Stimulated activated naive CD8-positive, alpha-beta T cell treated with anti-CD3 and anti-CD28 coated beads, Interleukin-15, Interleukin-2, amounts not matched to agents 100 U/mL and 50 U/mL, for 24 hours (primary cell): ENCODE data around the gene LRRC46.
A peak's percentile ranks its signal among the peaks of the same experiment; 100 is the strongest.

Source experiments
- ATAC-seq: fragments of 150-1000 bp; cut with Tn5 transposase; one replicate; pipeline ENCODE4 v1.10.0; 2021
- DNase-seq: peaks from one replicate; pipeline ENCODE4 v3.0.0; 2021

Gene LRRC46

GRCh38 chr17:47852113-47852949, 20.9 kb downstream of the LRRC46 start:
- ATAC-seq (no peak), DNase-seq (no peak)

DNA sequence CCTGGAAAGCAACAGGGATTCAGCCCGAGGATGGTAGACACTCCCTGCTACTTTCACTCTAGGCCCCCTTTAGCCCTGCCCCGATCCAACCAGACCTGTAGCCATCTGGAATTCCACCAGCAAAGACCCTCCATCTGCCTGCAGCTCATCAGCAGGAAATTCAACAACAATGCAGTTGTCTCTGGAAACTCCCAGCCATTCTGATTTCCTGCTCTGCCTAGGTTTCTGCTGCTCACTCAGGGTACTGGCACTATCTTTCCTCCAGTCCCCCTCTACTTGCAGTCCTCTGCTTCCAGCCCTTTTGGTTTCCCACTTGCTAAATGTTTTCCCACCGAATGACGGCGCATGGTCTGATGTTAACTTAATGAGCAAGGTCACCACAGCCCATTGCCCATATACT, 22.1 kb downstream of the LRRC46 start:
- DNase-seq: no peak
- no peak for ATAC-seq

- ATAC-seq (no peak), DNase-seq (no peak)
Observed at GRCh38 chr17:47855737-47856136, 24.3 kb downstream of the LRRC46 start.

GRCh38 chr17:47856830-47857229, 25.4 kb downstream of the LRRC46 start:
- DNase-seq (no peak), ATAC-seq (no peak)

DNA sequence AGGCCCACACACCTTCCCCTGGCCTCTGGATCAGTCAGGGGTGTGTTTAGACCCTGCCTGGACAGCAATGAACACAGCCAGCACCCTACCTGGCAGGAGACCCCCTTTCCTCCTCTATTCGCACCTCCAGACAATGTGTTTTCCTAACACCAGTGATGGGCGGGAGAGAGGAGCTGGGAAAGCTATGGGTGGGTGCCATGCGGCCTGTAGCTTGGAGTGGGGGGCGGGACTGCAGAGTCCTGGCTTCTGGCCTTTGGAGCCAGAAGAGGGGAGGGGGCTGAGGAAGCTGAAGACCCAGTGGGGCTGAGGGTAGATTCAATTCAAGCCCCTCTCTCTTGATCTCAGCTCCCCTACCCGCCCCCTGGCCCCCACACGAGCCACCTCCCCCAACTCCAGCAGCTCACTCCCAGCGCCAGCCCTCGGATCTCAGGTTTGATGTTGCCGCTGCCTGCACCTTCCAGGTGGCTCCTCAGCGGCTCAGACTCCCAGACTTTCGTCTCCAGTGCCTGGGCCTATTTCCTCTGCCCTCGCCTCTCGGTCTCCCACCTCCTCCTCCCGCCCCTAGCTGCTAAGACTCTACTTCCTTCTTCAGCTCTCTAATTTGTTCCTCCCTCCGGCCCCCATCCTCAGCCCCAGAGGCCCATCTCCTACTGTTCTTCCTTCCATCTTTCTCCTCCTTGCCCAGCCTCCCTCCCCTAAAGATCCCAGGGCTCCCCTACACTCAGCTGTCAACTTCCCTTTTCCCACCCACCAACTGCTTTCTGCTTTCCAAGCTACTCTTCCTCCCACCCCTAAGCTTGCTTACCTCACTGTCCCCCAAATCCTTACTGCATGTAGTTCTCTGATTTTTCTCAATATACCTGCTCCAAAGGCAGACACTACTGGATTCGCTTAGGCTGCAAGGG, 26.3 kb downstream of the LRRC46 start:
- no peak for DNase-seq
- ATAC-seq: no peak

GRCh38 chr17:47860386-47860785, 28.9 kb downstream of the LRRC46 start:
- no peak for DNase-seq
- ATAC-seq: no peak

DNA sequence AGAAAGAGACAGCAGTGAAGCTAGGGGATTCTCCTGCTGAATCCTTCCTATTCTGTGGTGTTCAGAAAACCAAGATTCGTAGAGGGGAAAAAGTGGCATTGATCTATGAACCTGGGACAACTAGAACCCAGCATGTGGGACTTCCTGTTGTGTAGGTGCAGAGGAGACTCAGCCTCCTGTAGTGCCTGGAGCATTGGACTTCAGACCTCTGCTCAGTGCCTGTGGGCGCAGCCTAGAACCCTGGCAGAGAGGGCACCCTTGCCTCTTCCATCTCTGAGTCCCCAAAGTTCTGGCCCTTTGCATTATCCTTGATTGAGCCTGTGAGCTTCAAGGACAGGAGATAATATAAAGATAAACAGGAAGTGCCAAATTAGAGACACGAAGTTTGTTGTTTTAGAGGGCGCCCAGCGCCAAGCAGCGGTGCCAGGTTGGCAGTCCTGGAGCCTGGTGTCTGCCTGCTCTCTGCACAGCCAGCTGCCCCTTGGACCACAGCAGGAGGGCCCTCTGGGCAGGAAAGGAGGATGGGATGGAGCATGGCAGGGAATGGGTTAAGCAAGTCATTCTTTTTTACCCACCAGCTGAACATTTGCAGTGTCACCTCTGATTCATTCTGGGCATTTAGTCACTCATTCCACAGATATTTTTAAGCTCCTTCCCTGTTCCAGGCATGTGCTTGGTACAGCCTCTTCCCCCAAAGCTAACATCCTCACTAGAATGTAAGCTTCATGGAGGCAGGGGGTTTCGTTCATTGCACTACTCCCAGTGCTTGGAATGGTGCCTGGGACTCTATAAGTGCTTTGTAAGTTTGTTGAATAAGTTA, 31.4 kb downstream of the LRRC46 start:
- ATAC-seq: no peak

DNA sequence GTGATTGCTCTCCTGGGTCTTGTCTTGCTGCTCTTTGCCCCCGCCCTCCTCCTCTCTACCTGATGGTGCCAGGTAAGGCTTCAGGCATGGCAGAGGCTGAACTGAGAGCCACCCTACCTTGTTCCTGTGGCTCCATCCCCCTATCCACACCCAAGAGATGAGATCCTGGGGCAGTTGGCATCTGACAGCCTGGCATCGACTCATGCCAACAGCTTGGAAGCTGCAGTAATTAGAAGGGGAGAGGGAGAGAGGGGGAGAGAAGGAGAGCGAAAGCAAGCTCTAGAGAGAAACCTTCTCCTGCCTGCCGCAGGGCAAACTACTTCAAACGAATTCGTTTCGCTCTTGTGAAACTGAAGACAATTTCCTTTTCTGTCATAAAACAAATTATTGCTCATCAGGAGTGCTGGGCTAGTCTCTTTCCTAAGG, 33.3 kb downstream of the LRRC46 start:
- ATAC-seq (peak; percentile 24), DNase-seq (no peak)

More for the DNA sequence above, 31.4 kb downstream of the LRRC46 start:
- no peak for DNase-seq

DNA sequence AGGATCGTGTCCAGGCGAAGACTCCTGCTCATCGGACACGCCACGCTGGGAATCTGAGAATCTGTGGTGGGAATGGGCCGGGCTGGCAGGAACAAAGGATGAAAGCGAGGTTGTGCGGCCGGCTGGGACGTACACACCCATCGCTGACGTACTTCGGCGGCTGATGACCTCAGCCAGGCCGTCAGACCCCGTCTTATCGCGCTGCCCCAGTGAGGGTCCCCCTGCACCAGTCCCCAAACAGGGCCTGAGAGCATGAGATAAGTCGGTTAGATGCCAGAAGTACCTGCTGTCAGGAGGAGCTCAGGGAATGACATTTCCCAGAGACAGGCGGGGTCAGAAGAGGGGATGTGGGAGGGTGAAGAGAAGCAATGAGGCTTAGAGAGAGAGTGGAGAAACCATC, 35.5 kb downstream of the LRRC46 start:
- DNase-seq (no peak), ATAC-seq (no peak)

DNA sequence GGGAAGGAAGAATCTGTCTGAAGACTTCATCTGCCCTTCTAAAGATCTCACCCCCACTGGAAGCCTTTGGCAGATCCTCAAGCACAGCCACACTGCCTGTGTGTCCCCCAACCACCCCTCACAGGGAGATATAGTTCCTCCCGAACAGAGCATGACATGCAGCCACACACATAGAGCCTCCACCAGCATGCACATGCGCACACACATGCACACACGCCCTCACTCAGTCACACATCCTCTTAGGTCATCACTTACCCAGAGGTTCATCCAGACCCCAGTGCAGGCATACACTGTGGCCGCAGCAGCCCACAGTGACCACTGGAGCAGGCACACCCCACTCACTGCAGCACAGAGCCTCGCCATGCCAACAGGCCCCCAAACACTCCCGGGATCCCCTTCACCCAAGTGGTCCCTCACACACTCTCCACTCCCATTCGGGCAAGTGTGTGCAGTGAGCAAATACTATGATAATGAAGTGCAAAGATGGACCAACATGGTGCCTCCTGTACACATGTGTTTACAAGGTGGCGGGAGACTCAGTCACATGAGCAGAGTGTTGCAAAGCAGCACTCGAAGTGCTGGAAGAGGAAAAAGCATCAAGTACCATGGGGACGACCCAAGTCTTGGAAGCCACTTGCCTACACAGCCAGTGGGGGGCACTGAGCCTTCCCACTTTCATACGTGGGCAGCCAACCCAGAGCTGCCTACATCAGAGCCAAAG, 36.5 kb downstream of the LRRC46 start:
- DNase-seq (no peak), ATAC-seq (no peak)

DNA sequence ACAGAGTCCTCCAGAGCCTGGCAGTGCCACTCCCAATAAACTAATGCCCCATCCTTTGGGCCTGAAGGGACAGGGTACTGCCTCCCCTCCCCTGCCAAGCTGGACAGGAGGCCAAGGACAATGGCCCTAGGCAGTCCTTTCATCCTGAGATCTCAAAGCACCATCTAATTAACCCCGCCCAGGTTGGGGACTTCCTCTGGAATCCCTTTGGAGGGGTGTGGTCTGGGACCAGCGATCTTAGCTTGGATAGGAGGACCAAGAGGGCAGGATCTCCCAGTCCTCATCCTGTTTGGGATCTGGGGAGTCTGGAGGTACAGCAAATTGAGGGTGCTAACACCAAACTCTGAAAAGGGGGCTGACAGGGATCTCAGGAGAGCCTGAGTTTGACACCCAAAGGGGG, 37.6 kb downstream of the LRRC46 start:
- ATAC-seq (no peak), DNase-seq (no peak)

GRCh38 chr17:47870056-47870455, 38.6 kb downstream of the LRRC46 start:
- ATAC-seq: no peak
- no peak for DNase-seq

DNA sequence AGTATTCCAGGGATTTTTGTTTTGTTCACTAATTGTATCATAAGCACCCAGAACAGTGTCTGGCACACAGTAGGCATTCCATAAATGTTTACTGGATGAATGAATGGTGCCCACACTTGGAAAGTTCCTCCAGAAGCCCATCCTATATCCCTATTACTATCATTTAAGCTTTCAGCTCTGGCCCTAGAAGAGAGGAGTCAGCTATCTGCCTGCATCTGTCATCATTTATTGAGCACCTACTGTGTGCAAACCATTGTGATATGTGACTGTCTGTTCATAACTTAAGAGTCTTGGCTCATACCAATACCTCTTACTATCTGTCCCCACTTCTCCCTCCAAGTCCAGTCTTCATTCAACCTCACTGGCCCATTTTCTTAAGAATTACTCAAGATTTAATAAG, 39.6 kb downstream of the LRRC46 start:
- no peak for ATAC-seq
- no peak for DNase-seq

GRCh38 chr17:47872019-47872650, 40.7 kb downstream of the LRRC46 start:
- DNase-seq: no peak
- ATAC-seq: no peak

DNA sequence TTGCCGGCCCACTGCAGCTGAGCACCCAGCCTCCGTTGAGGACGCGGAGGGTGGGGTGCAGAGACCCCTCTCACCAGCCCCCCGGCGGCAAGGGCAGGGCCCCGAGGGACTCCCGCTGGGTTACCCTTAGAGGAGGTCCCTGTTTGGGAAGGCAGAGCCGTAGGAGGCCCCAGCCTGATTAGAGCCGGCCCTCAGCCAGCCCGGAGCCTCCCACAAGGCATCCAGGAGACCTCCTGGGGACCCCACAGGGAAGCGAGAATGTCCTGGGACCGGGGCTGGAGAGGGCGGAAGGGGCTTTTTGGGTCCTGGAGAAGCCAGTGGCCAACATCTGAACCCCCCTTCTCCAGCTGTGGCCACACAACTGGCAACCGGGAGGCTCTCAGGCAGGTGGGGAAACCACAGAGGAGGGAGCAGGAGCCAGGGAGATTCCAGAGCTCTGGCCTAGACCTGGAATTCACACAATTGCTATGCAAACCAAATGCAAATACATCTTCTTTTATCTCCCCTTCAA, 41.2 kb downstream of the LRRC46 start:
- ATAC-seq: no peak
- DNase-seq: no peak

- ATAC-seq: no peak
Observed at GRCh38 chr17:47873200-47874090, 42.0 kb downstream of the LRRC46 start.

DNA sequence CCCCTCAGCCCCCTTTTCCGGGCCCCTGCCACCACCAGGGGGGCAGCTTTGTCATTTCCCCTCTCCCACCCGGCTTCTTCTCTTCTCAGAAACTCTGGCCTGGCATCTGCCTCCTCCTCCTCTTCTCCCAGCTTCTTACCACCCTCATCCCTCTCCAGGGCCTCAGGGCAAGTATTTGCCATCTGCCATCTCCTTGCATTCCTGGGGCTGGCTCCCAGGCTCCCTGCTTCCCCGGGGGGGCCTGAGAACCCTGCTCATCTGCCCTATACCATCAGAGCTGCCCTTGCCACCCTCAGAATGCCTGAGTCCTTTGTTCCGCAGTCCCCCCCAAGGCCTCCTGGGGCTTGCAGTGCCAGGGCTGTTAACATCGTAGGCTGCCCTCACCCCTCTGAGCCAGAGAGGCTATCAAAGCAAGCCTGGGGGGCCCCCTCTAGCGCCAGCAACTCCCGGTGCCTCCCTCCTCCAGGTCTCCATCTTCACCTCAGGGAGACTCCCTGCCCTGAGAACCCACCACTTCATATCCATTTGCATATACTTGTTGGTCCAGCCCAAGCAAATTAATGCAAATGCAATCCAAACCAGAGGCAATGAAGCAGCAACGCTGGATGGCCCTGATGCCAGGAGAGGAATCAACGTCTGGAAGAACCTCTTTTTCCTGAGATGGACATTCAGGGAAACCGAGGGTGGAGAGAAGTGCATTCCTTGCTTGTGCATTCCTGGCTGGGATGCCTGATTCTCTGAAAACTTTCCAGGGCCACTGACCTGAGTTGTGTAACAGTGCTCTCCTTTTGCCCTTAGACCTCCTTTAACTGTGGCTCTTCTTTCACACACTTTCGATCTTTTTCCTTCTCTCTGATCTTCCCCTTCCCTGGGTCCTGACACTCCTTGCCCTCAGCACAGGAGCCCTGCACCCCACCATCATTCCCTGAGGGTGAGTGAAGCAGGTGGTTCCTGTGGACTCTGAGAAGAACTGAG, 43.8 kb downstream of the LRRC46 start:
- ATAC-seq: no peak

More at GRCh38 chr17:47873200-47874090, 42.0 kb downstream of the LRRC46 start:
- no peak for DNase-seq

GRCh38 chr17:47877368-47878034, 46.0 kb downstream of the LRRC46 start:
- no peak for DNase-seq

More for the DNA sequence above, 43.8 kb downstream of the LRRC46 start:
- no peak for DNase-seq

More at GRCh38 chr17:47877368-47878034, 46.0 kb downstream of the LRRC46 start:
- no peak for ATAC-seq
